WERI-Rb-1 (cell line): ENCODE measurements around the gene ATXN7L1.
"Not testable (repeated sequence)": the region's sequence is repeated elsewhere in the genome, so short reads cannot be mapped to it uniquely, and the experiment has no call there.

ENCODE experiments used
- DNase-seq: peaks from one replicate; pipeline ENCODE4 v3.0.0-alpha.2; 2020
- H3K27ac ChIP-seq: fragments of 250-450 bp; sonication (Bioruptor Pico); 2 replicates; pipeline ENCODE4 v1.5.1; 2020; ENCODE audit warnings: mild to moderate bottlenecking, moderate library complexity
- H3K27me3 ChIP-seq: fragments of 250-450 bp; sonication (Bioruptor Pico); 2 replicates; pipeline ENCODE4 v1.5.1; 2021; ENCODE audit warnings: mild to moderate bottlenecking, low read depth, moderate library complexity; ENCODE audit not compliant: insufficient read depth, severe bottlenecking
- H3K36me3 ChIP-seq: fragments of 250-450 bp; sonication (Bioruptor Pico); 2 replicates; pipeline ENCODE4 v1.5.1; 2020; ENCODE audit warnings: mild to moderate bottlenecking, moderate library complexity
- H3K4me3 ChIP-seq: 2 replicates; pipeline ENCODE4 v1.5.1; 2011; ENCODE audit warnings: low read depth, mild to moderate bottlenecking, control low read depth, low read length
- H3K9me3 ChIP-seq: fragments of 250-450 bp; sonication (Bioruptor Pico); 2 replicates; pipeline ENCODE4 v1.5.1; 2021; ENCODE audit warnings: mild to moderate bottlenecking, moderate library complexity; ENCODE audit not compliant: severe bottlenecking
- CTCF ChIP-seq: IDR thresholded peaks from 2 replicates; pipeline ENCODE4 v1.5.1; 2011; ENCODE audit warnings: low read depth, mild to moderate bottlenecking, control low read depth, inconsistent platforms, low read length

ATXN7L1 gene

GRCh38 chr7:105853931-105854419 lies 22.4 kb downstream of the ATXN7L1 start:
- no peaks in the 10 kb centered on the region for H3K27me3 ChIP-seq
- no peaks in the 10 kb centered on the region for H3K9me3 ChIP-seq
- H3K4me3 ChIP-seq: no peak overlapping the region
- no peaks in the 10 kb centered on the region for H3K36me3 ChIP-seq
- DNase-seq: no peak
- H3K27ac ChIP-seq: no peak overlapping the region
- TF ChIP-seq CTCF: no peak

DNA sequence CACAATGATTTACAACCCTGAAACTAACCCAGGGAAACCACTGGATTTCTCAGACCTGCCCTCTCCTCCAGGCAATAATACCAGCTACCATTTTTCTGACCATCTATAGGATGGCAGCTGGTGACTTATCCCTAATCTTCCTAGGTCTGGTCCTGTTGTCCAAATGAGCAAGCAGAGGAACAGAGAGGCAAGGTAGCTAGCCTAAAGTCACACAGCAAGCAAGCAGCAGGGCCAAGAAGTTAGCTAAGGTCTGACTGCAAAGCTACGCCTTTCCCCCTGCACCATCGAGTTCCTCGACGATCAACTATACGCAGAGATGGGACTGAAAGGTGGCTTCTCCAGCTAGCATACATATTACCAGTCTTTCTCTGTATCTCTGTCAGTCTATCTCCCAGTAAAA lies 25.3 kb downstream of the ATXN7L1 start:
- no peak for DNase-seq
- no peaks in the 10 kb centered on the region for H3K9me3 ChIP-seq
- no peak overlapping the region for H3K27ac ChIP-seq
- no peaks in the 10 kb centered on the region for H3K27me3 ChIP-seq
- no peak for TF ChIP-seq CTCF
- H3K36me3 ChIP-seq: no peaks in the 10 kb centered on the region
- H3K4me3 ChIP-seq: no peak overlapping the region

GRCh38 chr7:105849122-105849855 lies 27.1 kb downstream of the ATXN7L1 start:
- DNase-seq: no peak
- no peaks in the 10 kb centered on the region for H3K36me3 ChIP-seq
- H3K27ac ChIP-seq: no peak overlapping the region
- H3K9me3 ChIP-seq: no peaks in the 10 kb centered on the region
- no peak for TF ChIP-seq CTCF
- H3K4me3 ChIP-seq: no peak overlapping the region
- H3K27me3 ChIP-seq: no peaks in the 10 kb centered on the region

- TF ChIP-seq CTCF: no peak
- DNase-seq: no peak
Measured at GRCh38 chr7:105846404-105846803, 30.0 kb downstream of the ATXN7L1 start.

GRCh38 chr7:105844681-105845080 lies 31.7 kb downstream of the ATXN7L1 start:
- H3K27ac ChIP-seq, H3K9me3 ChIP-seq, H3K27me3 ChIP-seq, DNase-seq, H3K4me3 ChIP-seq, H3K36me3 ChIP-seq: not testable (repeated sequence)

More at GRCh38 chr7:105846404-105846803, 30.0 kb downstream of the ATXN7L1 start:
- no peak overlapping the region for H3K27ac ChIP-seq
- H3K4me3 ChIP-seq: no peak overlapping the region
- no peaks in the 10 kb centered on the region for H3K9me3 ChIP-seq
- no peaks in the 10 kb centered on the region for H3K27me3 ChIP-seq
- no peaks in the 10 kb centered on the region for H3K36me3 ChIP-seq

DNA sequence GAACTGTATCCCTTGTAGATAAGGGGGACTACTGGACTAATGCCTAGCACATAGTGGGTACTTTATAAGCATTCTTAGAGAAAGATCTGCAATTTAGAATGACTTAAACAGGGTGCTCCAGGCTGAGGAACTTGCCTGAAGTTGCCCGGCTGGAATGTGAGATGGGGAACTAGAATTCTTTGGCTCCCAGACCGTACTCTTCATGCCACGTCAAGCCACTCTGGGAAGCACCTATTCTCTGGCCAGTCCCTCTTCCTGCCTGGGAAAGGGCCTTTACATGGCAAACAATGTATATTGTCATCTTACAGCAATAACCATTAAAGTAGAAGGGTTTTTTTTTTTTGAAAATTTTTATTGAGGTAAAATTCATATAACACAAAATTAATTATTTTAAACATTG lies 34.5 kb downstream of the ATXN7L1 start:
- no peaks in the 10 kb centered on the region for H3K9me3 ChIP-seq
- no peaks in the 10 kb centered on the region for H3K36me3 ChIP-seq
- TF ChIP-seq CTCF: no peak
- H3K27ac ChIP-seq: no peak overlapping the region
- no peaks in the 10 kb centered on the region for H3K27me3 ChIP-seq
- DNase-seq: no peak
- H3K4me3 ChIP-seq: no peak overlapping the region
